GM12878 (cell line): ENCODE results near the gene CDK5RAP3.

Experiments
- CREB1 ChIP-seq: IDR thresholded peaks from 2 replicates; pipeline ENCODE4 v1.6.1; 2012; ENCODE audit warnings: low read depth, mild to moderate bottlenecking, inconsistent platforms
- CTCF ChIP-seq, 3 experiments: IDR thresholded peaks in 2 of 3; conservative IDR thresholded peaks in 1 of 3; 2 replicates each; pipeline ENCODE4 v1.5.1; 2011; ENCODE audit warnings: low read depth in 3 of 3, low read length in 3 of 3, mild to moderate bottlenecking in 3 of 3, control low read depth in 2 of 3, moderate library complexity in 2 of 3, inconsistent platforms in 1 of 3, mixed read lengths in 1 of 3; ENCODE audit not compliant: control insufficient read depth in 2 of 3, insufficient read depth in 1 of 3; ENCODE audit errors: extremely low read depth in 1 of 3
- EZH2 ChIP-seq: IDR thresholded peaks from 2 replicates; pipeline ENCODE4 v1.6.1; 2012; ENCODE audit warnings: low read depth, mild to moderate bottlenecking, control low read depth, inconsistent platforms, low read length, borderline replicate concordance; ENCODE audit not compliant: control insufficient read depth
- MYC ChIP-seq: IDR thresholded peaks from 2 replicates; pipeline ENCODE4 v1.6.1; 2011; ENCODE audit warnings: mild to moderate bottlenecking, low read length, moderate library complexity, inconsistent platforms; ENCODE audit not compliant: insufficient read depth, insufficient replicate concordance, insufficient read length, severe bottlenecking
- NFYA ChIP-seq: IDR thresholded peaks from 2 replicates; pipeline ENCODE4 v1.6.1; 2011; ENCODE audit warnings: low read depth, mild to moderate bottlenecking, low read length, improper control_type of control experiment, borderline replicate concordance
- NR2F1 ChIP-seq: fragments of 450-650 bp; conservative IDR thresholded peaks from 2 replicates; pipeline ENCODE4 v1.6.1; 2017; ENCODE audit warnings: mild to moderate bottlenecking
- NRF1 ChIP-seq: conservative IDR thresholded peaks from 2 replicates; pipeline ENCODE4 v1.6.1; 2011; ENCODE audit warnings: mild to moderate bottlenecking, low read depth, low read length, improper control_type of control experiment
- POLR2A ChIP-seq: IDR thresholded peaks from 2 replicates; pipeline ENCODE4 v1.6.1; 2011; ENCODE audit warnings: low read depth, mild to moderate bottlenecking, low read length
- RAD51 ChIP-seq: fragments of 450-650 bp; IDR thresholded peaks from 2 replicates; pipeline ENCODE4 v1.6.1; 2016; ENCODE audit warnings: moderate library complexity, mild to moderate bottlenecking, inconsistent platforms
- SMC3 ChIP-seq: IDR thresholded peaks from 2 replicates; pipeline ENCODE4 v1.6.1; 2011; ENCODE audit warnings: low read length, improper control_type of control experiment, borderline replicate concordance
- TCF12 ChIP-seq: IDR thresholded peaks from 2 replicates; pipeline ENCODE4 v1.6.1; 2011; ENCODE audit warnings: low read depth, mild to moderate bottlenecking, low read length
- ZBED1 ChIP-seq: IDR thresholded peaks from 2 replicates; pipeline ENCODE4 v1.6.1; 2016; ENCODE audit warnings: borderline replicate concordance
- TF ChIP-seq, protein P1 (sequence below): IDR thresholded peaks from 2 replicates; pipeline ENCODE4 v1.6.1; 2012; ENCODE audit warnings: low read depth, low read length, improper control_type of control experiment

DNA sequence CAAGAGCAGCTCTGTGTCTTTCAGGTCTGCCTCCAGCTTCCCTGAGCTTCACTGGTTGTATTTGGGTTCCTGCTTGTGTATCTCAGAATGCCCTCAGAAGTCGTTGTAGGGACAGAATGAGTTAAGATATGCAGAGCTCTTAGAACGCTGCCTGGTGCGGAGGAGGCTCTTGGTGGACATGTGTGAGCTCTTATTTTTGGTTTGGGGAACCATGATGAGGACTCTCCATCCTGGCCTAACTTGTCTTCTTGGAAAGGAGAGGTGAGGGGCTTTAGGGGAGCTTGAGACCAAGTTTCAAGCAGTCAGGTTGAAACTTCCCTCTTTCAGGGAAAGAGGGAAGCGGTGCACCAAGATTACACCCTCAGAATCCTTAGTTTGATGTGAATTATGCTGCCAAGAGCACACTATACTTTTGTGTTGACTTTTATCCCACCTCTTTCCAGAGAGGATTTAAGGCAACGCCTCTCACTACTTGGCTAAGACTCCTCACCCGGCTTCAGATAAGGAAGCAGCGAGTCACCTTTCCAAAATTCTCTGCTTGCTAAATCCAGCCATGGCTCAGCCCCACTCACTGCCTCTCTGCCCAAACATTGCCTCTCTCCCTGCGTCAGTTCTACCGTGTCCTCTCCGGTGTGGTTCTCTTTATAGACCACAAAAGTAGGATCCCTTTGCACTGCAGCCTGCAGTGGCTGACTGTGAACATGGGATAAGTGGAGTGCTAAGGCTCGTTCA, 12.7 kb downstream of the CDK5RAP3 start:
- no peak for TF ChIP-seq SMC3
- TF ChIP-seq MYC: no peak
- TF ChIP-seq ZBED1: no peak
- no peak for TF ChIP-seq POLR2A
- TF ChIP-seq NRF1: no peak
- no peak for TF ChIP-seq RAD51
- TF ChIP-seq CREB1: no peak
- TF ChIP-seq NR2F1: no peak
- TF ChIP-seq NFYA: no peak
- TF ChIP-seq, protein P1, sequence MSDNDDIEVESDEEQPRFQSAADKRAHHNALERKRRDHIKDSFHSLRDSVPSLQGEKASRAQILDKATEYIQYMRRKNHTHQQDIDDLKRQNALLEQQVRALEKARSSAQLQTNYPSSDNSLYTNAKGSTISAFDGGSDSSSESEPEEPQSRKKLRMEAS: no peak
- TF ChIP-seq CTCF (IDR thresholded peaks at IDR 0.05 in 2 of 3, conservative IDR thresholded peaks at IDR 0.05 in 1 of 3; ENCODE audit: control insufficient read depth in 2 of 3, extremely low read depth in 1 of 3, insufficient read depth in 1 of 3, low read depth in 3 of 3, low read length in 3 of 3): no peak
- TF ChIP-seq TCF12: no peak
- no peak for TF ChIP-seq EZH2
